PC-3 (cell line): Measurements from ENCODE around the gene CTDNEP1. TPM values are rescaled to one million over a fixed set of nuclear protein-coding genes. Genes with fewer than 3 reads are reported as not detected.

Experiments
- ATAC-seq: fragments of 200-7000 bp; cut with Tn5 transposase; 2 replicates; pipeline ENCODE4 v1.9.1; 2020; ENCODE audit warnings: mild to moderate bottlenecking, moderate library complexity
- BruUV-seq: library from RNA; stranded (reverse); fragments of 400-500 nt; replicated peaks from 2 replicates; lab custom pipeline; 2021; lab: Mats Ljungman, UMichigan
- CTCF ChIA-PET: fragments of 300-600 bp; sonication (Branson Sonifier 250); formaldehyde crosslinking; loops from one replicate; lab custom pipeline; 2022; ENCODE audit warnings: antibody characterized with exemption; lab: Charles Lee
- POLR2A ChIA-PET: fragments of 300-600 bp; sonication (Branson Sonifier 250); formaldehyde crosslinking; loops from one replicate; lab custom pipeline; 2022; ENCODE audit warnings: antibody characterized with exemption; ENCODE audit not compliant: unreplicated experiment; lab: Charles Lee
- DNase-seq: peaks from one replicate; pipeline ENCODE4 v3.0.0-alpha.2; 2015
- H2AFZ ChIP-seq: fragments of 300-600 bp; sonication (generic); 2 replicates; pipeline ENCODE4 v1.6.0; 2016; ENCODE audit warnings: antibody characterized with exemption, low read length
- H3F3A ChIP-seq: fragments of 300-600 bp; sonication (generic); one replicate; pipeline ENCODE4 v1.6.0; 2017; ENCODE audit warnings: antibody characterized with exemption, low read length, control low read depth, mild to moderate bottlenecking; ENCODE audit not compliant: unreplicated experiment
- H3K27ac ChIP-seq: fragments of 300-600 bp; sonication (generic); 2 replicates; pipeline ENCODE4 v1.5.1; 2016; ENCODE audit warnings: mild to moderate bottlenecking, low read length
- H3K27me3 ChIP-seq: fragments of 300-600 bp; sonication (generic); 2 replicates; pipeline ENCODE4 v1.6.1; 2016; ENCODE audit warnings: low read length, mixed read lengths
- H3K36me3 ChIP-seq: fragments of 300-600 bp; sonication (generic); 2 replicates; pipeline ENCODE4 v1.6.1; 2016; ENCODE audit warnings: low read depth, mixed run types, low read length, mixed read lengths
- H3K4me1 ChIP-seq: fragments of 300-600 bp; sonication (generic); 2 replicates; pipeline ENCODE4 v1.5.1; 2016; ENCODE audit warnings: low read length; ENCODE audit not compliant: insufficient read depth
- H3K4me2 ChIP-seq: fragments of 300-600 bp; sonication (generic); 2 replicates; pipeline ENCODE4 v1.6.0; 2016; ENCODE audit warnings: low read length
- H3K4me3 ChIP-seq: fragments of 300-600 bp; sonication (generic); 2 replicates; pipeline ENCODE4 v1.5.1; 2016; ENCODE audit warnings: mild to moderate bottlenecking, low read length, mixed read lengths
- H3K79me2 ChIP-seq: fragments of 300-600 bp; sonication (generic); 2 replicates; pipeline ENCODE4 v1.6.1; 2017; ENCODE audit warnings: low read length, mixed read lengths
- H3K9ac ChIP-seq: fragments of 300-600 bp; sonication (generic); 2 replicates; pipeline ENCODE4 v1.6.0; 2016; ENCODE audit warnings: mild to moderate bottlenecking, low read length
- H3K9me2 ChIP-seq: fragments of 300-600 bp; sonication (generic); replicated peaks from 2 replicates; pipeline ENCODE4 v1.6.1; 2016; ENCODE audit warnings: mixed run types, low read length, mixed read lengths
- H3K9me3 ChIP-seq: fragments of 300-600 bp; sonication (generic); 2 replicates; pipeline ENCODE4 v1.6.1; 2016; ENCODE audit warnings: low read length, mixed read lengths
- H4K20me1 ChIP-seq: fragments of 300-600 bp; sonication (generic); 2 replicates; pipeline ENCODE4 v1.6.1; 2016; ENCODE audit warnings: low read length, mixed read lengths
- CTCF ChIP-seq: fragments of 300-600 bp; sonication (generic); conservative IDR thresholded peaks from 2 replicates; pipeline ENCODE4 v1.5.1; 2017; ENCODE audit warnings: antibody characterized with exemption, low read depth, mild to moderate bottlenecking, low read length
- EZH2 ChIP-seq: fragments of 300-600 bp; sonication (generic); IDR thresholded peaks from one replicate; pipeline ENCODE4 v1.6.1; 2017; ENCODE audit warnings: antibody characterized with exemption, mild to moderate bottlenecking, low read length; ENCODE audit not compliant: unreplicated experiment
- EZH2phosphoT487 ChIP-seq: fragments of 300-600 bp; sonication (generic); IDR thresholded peaks from 2 replicates; pipeline ENCODE4 v1.6.1; 2018; ENCODE audit warnings: mild to moderate bottlenecking, antibody characterized with exemption, low read length, borderline replicate concordance
- intact Hi-C: fragments of 100-400 bp; cut with micrococcal nuclease; formaldehyde crosslinking; loops from 2 replicates; pipeline ENCODE4 v1.9.0; 2023
- total RNA-seq: library from RNA; depleted of rRNA; stranded (reverse); fragments of >200 nt; gene quantifications from 2 replicates; pipeline ENCODE4 v1.2.3, GENCODE V29; 2014

Gene CTDNEP1
- total RNA-seq, 1 experiment from 2014 or later = 52.4 TPM

GRCh38 chr17:7216242-7217112 is 35.1 kb downstream of the CTDNEP1 start:
- no peaks in the 10 kb centered on the region for H3K27me3 ChIP-seq
- intact Hi-C loops = no loop called here
- peak overlapping the region; percentile 86 for H3K4me2 ChIP-seq
- H3K9me2 ChIP-seq = no peaks in the 10 kb centered on the region
- no peak overlapping the region for H2AFZ ChIP-seq
- ChIA-PET CTCF (no interaction called here), POLR2A (no interaction called here)
- TF ChIP-seq CTCF (no peak), EZH2phosphoT487 (no peak), EZH2 (no peak)
- ATAC-seq (no peak), DNase-seq (no peak)
- peaks cover 39% of the 10 kb centered on the region for H3K79me2 ChIP-seq
- H4K20me1 ChIP-seq = peaks cover 5% of the 10 kb centered on the region; the same call in 1 of the 2 replicates
- peak overlapping the region; percentile 65 for H3K4me3 ChIP-seq
- H3K9me3 ChIP-seq = no peaks in the 10 kb centered on the region
- H3F3A ChIP-seq = no peaks in the 10 kb centered on the region
- peaks cover 2% of the 10 kb centered on the region for H3K36me3 ChIP-seq
- peaks cover 32% of the 10 kb centered on the region for H3K4me1 ChIP-seq
- H3K27ac ChIP-seq = no peak overlapping the region
- TSS peak; percentile 13 for BruUV-seq
- peak overlapping the region; percentile 48; the same call in 1 of the 2 replicates for H3K9ac ChIP-seq

GRCh38 chr17:7215652-7216180 is 35.8 kb downstream of the CTDNEP1 start:
- no peaks in the 10 kb centered on the region for H3F3A ChIP-seq
- no peak overlapping the region for H3K9ac ChIP-seq
- peak overlapping the region; percentile 65 for H3K4me3 ChIP-seq
- no peaks in the 10 kb centered on the region for H3K9me2 ChIP-seq
- BruUV-seq = no TSS peak
- no peaks in the 10 kb centered on the region for H3K9me3 ChIP-seq
- H3K36me3 ChIP-seq = no peaks in the 10 kb centered on the region
- DNase-seq (no peak), ATAC-seq (no peak)
- no peaks in the 10 kb centered on the region for H3K27me3 ChIP-seq
- H2AFZ ChIP-seq = no peak overlapping the region
- H4K20me1 ChIP-seq = no peaks in the 10 kb centered on the region
- peaks cover 31% of the 10 kb centered on the region for H3K79me2 ChIP-seq
- H3K4me1 ChIP-seq = peaks cover 25% of the 10 kb centered on the region
- CTCF ChIA-PET = interaction anchor here (0.7 kb wide), 1 partner anchor 180 kb away, joined by 4 read pairs; the partner anchor contains the start of gene SLC16A13
- H3K27ac ChIP-seq = no peak overlapping the region
- TF ChIP-seq EZH2phosphoT487 (no peak), EZH2 (no peak), CTCF (no peak)
- intact Hi-C loops = no loop called here
- POLR2A ChIA-PET = no interaction called here
- H3K4me2 ChIP-seq = peak overlapping the region; percentile 86
